ENCODE data around the gene ASPSCR1.

DNA sequence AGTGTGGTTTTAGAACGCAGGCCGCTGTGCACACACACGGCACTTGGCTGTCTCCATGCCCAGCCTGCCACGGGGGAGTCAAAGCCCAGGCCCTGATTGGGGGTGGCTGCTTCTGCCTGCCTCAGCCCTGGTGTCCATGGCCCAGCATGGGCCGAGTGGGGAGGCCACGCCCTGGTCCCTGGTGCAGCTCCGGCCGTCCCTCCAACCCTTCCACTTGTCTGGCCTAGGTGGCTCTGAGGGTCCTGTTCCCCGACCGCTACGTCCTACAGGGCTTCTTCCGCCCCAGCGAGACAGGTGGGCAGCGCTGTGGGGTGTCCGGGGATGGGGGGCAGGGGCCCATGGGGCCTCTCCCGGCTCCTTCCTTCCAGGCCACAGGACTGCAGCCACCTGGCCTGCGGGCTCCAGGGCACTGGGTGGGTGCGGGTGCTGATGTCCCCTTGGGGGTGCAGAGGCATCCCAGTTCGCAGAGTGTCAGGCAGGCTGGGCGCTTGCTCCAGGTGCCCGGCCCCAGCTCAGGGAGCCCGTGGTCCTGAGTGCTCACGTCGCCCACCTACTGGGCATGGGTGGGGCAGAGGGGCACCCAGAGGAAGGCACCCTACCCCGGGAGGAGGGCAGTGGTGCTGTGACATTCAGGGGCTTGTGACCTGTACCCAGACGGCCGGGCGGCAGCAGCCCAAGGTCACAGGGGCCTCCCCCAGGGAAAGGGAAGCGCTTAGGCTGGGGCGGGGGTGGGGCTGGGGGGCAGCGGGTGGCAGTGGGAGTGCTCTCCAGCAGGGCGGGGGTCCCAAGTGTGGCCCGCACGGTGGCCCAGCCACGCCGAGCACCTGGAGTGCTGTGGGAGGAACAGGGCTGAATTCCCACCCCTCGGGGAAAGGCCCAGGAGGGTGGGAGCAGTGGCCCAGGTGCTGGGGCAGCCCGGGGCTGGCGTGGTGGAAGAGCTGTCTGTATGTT lies 33.4 kb downstream of the ASPSCR1 start:
- TF ChIP-seq, protein P1, sequence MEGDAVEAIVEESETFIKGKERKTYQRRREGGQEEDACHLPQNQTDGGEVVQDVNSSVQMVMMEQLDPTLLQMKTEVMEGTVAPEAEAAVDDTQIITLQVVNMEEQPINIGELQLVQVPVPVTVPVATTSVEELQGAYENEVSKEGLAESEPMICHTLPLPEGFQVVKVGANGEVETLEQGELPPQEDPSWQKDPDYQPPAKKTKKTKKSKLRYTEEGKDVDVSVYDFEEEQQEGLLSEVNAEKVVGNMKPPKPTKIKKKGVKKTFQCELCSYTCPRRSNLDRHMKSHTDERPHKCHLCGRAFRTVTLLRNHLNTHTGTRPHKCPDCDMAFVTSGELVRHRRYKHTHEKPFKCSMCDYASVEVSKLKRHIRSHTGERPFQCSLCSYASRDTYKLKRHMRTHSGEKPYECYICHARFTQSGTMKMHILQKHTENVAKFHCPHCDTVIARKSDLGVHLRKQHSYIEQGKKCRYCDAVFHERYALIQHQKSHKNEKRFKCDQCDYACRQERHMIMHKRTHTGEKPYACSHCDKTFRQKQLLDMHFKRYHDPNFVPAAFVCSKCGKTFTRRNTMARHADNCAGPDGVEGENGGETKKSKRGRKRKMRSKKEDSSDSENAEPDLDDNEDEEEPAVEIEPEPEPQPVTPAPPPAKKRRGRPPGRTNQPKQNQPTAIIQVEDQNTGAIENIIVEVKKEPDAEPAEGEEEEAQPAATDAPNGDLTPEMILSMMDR (IDR thresholded peaks at IDR 0.05): no peak
- no peak for TF ChIP-seq POLR2A (IDR thresholded peaks at IDR 0.05)
- TF ChIP-seq POLR2AphosphoS5 (IDR thresholded peaks at IDR 0.05): no peak
- TF ChIP-seq EP300 (IDR thresholded peaks at IDR 0.05): no peak
